ENCODE data around the gene RPL32. TPM values are rescaled to one million over a fixed set of nuclear protein-coding genes. Genes with fewer than 3 reads are reported as not detected.

The RPL32 gene
- total RNA-seq, 1 donor from 2014 or later, result 3,423 TPM

- H3K36me3 ChIP-seq (ENCODE audit: control insufficient read depth, insufficient read depth, low read length), result no peaks in the 10 kb centered on the region
- H3K27me3 ChIP-seq (ENCODE audit: control insufficient read depth, insufficient read depth, low read length), result peaks cover 19% of the 10 kb centered on the region
- TF ChIP-seq CTCF (IDR thresholded peaks at IDR 0.05; ENCODE audit: insufficient read depth, low read length, poor library complexity, severe bottlenecking), result no peak
- H3K4me3 ChIP-seq (ENCODE audit: low read depth, low read length), result peak overlapping the region; percentile 32
- DNase-seq (ENCODE audit: low read depth), result no peak
Measured at GRCh38 chr3:12869035-12869621, 27.8 kb upstream of the RPL32 start.

DNA sequence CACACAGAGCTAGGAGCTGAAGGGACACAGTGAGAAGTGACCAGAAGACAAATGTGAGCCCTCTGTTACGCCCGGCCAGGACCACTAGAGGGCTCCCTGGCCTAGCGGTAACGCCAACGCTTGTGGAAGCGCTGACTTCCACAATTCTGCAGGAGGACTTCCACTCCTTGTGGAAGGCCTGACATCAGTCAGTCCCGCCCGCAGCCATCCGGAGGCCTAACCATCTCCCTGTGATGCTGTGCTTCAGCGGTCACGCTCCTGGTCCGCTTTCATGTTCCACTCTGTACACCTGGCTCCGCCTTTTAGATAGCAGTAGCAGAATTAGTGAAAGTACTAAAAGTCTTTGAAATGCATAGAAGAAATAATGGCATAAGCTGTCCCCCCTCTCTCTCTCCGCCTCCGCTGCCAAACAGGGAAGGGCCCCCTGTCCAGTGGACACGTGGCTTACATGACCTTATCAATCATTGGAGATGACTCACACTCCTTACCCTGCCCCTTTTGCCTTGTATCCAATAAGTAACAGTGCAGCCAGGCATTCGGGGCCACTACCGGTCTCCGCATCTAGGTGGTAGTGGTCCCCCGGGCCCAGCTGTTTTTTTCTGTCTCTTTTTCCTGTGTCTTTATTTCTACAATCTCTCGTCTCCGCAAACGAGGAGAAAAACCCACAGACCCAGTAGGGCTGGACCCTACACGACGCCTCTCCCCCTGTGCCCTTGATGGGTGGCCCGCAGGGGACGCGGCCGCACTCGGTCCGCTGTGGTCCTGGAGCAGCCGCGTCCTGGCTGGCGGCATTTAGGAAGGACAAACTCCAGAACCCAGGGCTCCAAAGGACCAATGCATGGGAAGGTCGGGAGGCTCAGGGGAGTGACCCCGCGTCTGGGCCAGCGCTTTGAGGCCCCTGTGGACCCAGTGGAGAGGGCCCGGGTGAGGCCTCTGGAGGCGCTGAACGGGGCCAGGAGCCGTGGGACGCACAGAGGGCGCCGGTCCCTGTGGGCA, 27.0 kb upstream of the RPL32 start:
- Histone ChIP-seq H3K27me3 (ENCODE audit: control insufficient read depth, insufficient read depth, low read length) (peaks cover 17% of the 10 kb centered on the region), H3K4me3 (ENCODE audit: low read depth, low read length) (peak overlapping the region; percentile 32), H3K36me3 (ENCODE audit: control insufficient read depth, insufficient read depth, low read length) (no peaks in the 10 kb centered on the region)
- peak; percentile 67 for DNase-seq (ENCODE audit: low read depth)
- peak; percentile 86 for TF ChIP-seq CTCF (IDR thresholded peaks at IDR 0.05; ENCODE audit: insufficient read depth, low read length, poor library complexity, severe bottlenecking)

- no peak for DNase-seq (ENCODE audit: low read depth)
- TF ChIP-seq CTCF (IDR thresholded peaks at IDR 0.05; ENCODE audit: insufficient read depth, low read length, poor library complexity, severe bottlenecking), result no peak
- Histone ChIP-seq H3K27me3 (ENCODE audit: control insufficient read depth, insufficient read depth, low read length) (peaks cover 13% of the 10 kb centered on the region), H3K4me3 (ENCODE audit: low read depth, low read length) (no peak overlapping the region), H3K36me3 (ENCODE audit: control insufficient read depth, insufficient read depth, low read length) (no peaks in the 10 kb centered on the region)
Measured at GRCh38 chr3:12866836-12867235, 25.5 kb upstream of the RPL32 start.

DNA sequence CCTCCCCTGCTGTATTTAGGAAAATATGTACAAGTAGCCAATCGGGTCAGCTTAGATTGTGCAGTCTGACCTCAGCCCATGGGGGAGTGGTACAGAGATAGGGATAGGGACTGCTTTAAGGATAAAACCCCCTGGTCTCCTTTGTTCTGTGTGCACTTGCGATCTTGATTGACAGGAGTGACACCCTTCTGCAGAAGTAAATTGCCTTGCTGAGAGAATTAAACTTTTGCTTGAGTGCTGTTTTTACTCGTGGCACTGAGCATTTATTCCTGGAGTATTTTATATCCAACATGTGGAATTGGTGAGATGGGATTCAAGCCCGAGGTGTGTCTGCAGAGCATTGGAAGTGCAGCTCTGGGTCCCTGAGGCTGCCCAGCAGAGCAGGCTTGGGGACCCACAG, 23.9 kb upstream of the RPL32 start:
- DNase-seq (ENCODE audit: low read depth), result no peak
- H3K27me3 ChIP-seq (ENCODE audit: control insufficient read depth, insufficient read depth, low read length), result peaks cover 6% of the 10 kb centered on the region
- no peak for TF ChIP-seq CTCF (IDR thresholded peaks at IDR 0.05; ENCODE audit: insufficient read depth, low read length, poor library complexity, severe bottlenecking)
- H3K36me3 ChIP-seq (ENCODE audit: control insufficient read depth, insufficient read depth, low read length), result no peaks in the 10 kb centered on the region
- no peak overlapping the region for H3K4me3 ChIP-seq (ENCODE audit: low read depth, low read length)

DNA sequence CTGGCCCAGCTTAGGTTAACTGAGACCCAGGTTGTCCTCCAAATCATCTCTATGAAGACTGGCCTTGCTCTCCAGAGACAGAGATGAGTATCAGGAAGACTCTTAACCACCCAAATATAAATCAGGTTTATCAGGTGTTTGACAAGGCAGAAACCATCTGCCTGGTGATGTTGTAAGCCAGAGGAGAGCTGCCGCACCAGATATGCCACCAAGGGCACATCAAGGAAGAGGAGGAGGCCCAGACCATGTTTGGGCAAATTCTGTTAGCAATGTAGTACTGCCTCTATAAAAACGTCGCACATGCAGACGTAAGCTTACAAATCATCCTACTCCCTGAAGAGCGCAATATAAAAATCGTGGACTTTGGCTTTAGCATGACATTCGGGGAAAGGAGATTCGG, 21.0 kb upstream of the RPL32 start:
- no peak for DNase-seq (ENCODE audit: low read depth)
- no peak for TF ChIP-seq CTCF (IDR thresholded peaks at IDR 0.05; ENCODE audit: insufficient read depth, low read length, poor library complexity, severe bottlenecking)
- H3K4me3 ChIP-seq (ENCODE audit: low read depth, low read length), result no peak overlapping the region
- H3K36me3 ChIP-seq (ENCODE audit: control insufficient read depth, insufficient read depth, low read length), result no peaks in the 10 kb centered on the region
- H3K27me3 ChIP-seq (ENCODE audit: control insufficient read depth, insufficient read depth, low read length), result no peaks in the 10 kb centered on the region
